ENCODE measurements around the gene PLEKHB2. TPM values are rescaled to one million over a fixed set of nuclear protein-coding genes. Genes with fewer than 3 reads are reported as not detected.

The PLEKHB2 gene
- total RNA-seq, 1 experiment from 2014 or later = 65.6 TPM

DNA sequence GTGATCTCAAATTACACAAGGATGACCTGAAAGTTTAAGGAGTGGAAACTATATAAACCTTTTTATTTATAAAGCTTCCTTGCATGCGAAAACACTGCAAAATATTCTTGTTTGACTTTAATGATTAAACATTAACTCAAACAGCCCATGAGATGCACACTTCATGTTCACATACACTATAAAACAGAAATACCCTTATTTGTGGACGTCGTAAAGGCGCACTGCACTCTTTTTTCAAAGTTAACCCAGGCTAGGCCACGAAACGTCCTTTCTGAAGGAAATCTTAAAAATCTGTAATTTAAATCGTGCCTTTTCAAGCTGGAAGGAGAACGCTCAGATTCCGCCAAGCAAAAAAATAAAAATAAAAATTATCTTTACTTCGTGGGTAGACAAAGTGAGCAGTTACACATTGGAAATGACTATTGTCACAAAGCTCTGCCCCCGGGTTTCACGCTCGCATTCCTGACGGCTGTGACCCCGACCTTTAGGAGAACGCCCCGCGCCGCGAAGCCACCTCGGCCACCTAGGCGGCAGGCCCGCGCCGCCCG lies 12.6 kb upstream of the PLEKHB2 start:
- Mint-ChIP-seq H3K36me3 (peaks cover 26% of the 10 kb centered on the region), H3K4me3 (peak overlapping the region; percentile 80), H3K9me3 (no peaks in the 10 kb centered on the region), H3K4me1 (peaks cover 7% of the 10 kb centered on the region), H3K27ac (peak overlapping the region; percentile 74), H3K27me3 (ENCODE audit: low read depth) (no peaks in the 10 kb centered on the region)
- TF ChIP-seq PRRX2 (CRISPR knock-in tag; IDR thresholded peaks at IDR 0.05) (no peak), JUN (CRISPR knock-in tag; IDR thresholded peaks at IDR 0.05) (no peak), SP1 (CRISPR knock-in tag; conservative IDR thresholded peaks at IDR 0.05) (no peak), NFATC4 (CRISPR knock-in tag; IDR thresholded peaks at IDR 0.05) (no peak)
- POLR2A ChIA-PET = interaction anchor here (1.8 to 2.6 kb wide), 2 partner anchors 11 kb away, joined by 6 to 15 read pairs; partner anchors contain the start of gene PLEKHB2
- no peak for DNase-seq (ENCODE audit: low spot score)
- CTCF ChIA-PET = interaction anchor here (1.8 kb wide), 1 partner anchor 51 kb away, joined by 4 read pairs; no protein-coding TSS in a partner anchor
- ATAC-seq = no peak

DNA sequence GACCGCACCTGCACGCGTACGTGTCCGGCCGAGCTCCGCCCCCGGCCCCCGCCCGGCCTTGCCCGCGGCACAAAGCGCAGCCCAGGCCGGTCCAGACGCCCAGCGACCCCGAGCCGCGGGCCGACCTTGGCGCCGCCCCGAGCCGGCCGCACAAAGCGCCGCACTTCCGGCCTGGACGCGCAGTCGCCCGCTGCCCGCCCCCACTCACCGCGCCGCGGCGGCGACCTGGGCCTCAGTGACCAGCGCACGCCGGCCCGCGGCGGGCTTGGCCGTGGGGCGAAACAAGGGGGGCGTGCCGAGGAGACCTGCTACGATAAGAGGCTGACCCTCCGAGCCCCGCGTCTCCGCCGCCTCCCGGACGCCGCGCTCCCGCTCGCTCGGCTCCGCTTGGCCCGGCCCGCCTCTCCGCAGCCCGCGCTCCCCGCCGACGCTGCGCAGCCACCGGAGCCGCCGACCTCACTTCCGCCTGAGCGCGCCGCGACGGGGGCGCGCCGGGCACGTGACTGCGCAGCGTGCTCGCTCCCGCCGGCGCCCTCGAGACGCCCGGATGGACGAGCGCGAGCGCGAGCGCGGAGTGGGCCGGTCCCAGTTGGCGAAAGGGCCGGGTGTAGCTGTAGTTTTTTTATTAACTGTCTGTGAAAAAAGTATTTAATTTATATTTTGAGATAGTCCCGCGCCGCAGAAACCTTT lies 12.0 kb upstream of the PLEKHB2 start, which contains the start of gene FAM168B:
FAM168B (minus strand) TSS at position 455 of the 690 bp plus-strand sequence. CDS start 10,814 bp downstream, outside the sequence.
- Mint-ChIP-seq H3K27me3 (ENCODE audit: low read depth) (no peaks in the 10 kb centered on the region), H3K9me3 (no peaks in the 10 kb centered on the region), H3K36me3 (peaks cover 20% of the 10 kb centered on the region), H3K4me1 (peaks cover 7% of the 10 kb centered on the region), H3K27ac (peak within 1 kb of the TSS; percentile 95), H3K4me3 (peak within 1 kb of the TSS; percentile 91)
- ChIA-PET CTCF (interaction anchor here (0.8 to 1.8 kb wide), 5 partner anchors 8 to 173 kb away, joined by 3 to 5 read pairs (median 4); partner anchors contain the start of gene PLEKHB2), POLR2A (interaction anchor here (0.6 to 2.6 kb wide), 8 partner anchors 9 to 249 kb away, joined by 3 to 15 read pairs (median 3); partner anchors contain the start of gene PLEKHB2)
- ATAC-seq = peak; percentile 90
- DNase-seq (ENCODE audit: low spot score) = peak; percentile 83
- TF ChIP-seq, protein P1, sequence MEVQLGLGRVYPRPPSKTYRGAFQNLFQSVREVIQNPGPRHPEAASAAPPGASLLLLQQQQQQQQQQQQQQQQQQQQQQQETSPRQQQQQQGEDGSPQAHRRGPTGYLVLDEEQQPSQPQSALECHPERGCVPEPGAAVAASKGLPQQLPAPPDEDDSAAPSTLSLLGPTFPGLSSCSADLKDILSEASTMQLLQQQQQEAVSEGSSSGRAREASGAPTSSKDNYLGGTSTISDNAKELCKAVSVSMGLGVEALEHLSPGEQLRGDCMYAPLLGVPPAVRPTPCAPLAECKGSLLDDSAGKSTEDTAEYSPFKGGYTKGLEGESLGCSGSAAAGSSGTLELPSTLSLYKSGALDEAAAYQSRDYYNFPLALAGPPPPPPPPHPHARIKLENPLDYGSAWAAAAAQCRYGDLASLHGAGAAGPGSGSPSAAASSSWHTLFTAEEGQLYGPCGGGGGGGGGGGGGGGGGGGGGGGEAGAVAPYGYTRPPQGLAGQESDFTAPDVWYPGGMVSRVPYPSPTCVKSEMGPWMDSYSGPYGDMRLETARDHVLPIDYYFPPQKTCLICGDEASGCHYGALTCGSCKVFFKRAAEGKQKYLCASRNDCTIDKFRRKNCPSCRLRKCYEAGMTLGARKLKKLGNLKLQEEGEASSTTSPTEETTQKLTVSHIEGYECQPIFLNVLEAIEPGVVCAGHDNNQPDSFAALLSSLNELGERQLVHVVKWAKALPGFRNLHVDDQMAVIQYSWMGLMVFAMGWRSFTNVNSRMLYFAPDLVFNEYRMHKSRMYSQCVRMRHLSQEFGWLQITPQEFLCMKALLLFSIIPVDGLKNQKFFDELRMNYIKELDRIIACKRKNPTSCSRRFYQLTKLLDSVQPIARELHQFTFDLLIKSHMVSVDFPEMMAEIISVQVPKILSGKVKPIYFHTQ (CRISPR knock-in tag; IDR thresholded peaks at IDR 0.05) = no peak
- TF ChIP-seq, protein P2, sequence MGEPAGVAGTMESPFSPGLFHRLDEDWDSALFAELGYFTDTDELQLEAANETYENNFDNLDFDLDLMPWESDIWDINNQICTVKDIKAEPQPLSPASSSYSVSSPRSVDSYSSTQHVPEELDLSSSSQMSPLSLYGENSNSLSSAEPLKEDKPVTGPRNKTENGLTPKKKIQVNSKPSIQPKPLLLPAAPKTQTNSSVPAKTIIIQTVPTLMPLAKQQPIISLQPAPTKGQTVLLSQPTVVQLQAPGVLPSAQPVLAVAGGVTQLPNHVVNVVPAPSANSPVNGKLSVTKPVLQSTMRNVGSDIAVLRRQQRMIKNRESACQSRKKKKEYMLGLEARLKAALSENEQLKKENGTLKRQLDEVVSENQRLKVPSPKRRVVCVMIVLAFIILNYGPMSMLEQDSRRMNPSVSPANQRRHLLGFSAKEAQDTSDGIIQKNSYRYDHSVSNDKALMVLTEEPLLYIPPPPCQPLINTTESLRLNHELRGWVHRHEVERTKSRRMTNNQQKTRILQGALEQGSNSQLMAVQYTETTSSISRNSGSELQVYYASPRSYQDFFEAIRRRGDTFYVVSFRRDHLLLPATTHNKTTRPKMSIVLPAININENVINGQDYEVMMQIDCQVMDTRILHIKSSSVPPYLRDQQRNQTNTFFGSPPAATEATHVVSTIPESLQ (CRISPR knock-in tag; IDR thresholded peaks at IDR 0.05) = no peak
- TF ChIP-seq ZNF423 (CRISPR knock-in tag; IDR thresholded peaks at IDR 0.05) (peak; percentile 23; the same call in 1 of the 2 replicates), SMAD4 (CRISPR knock-in tag; IDR thresholded peaks at IDR 0.05) (no peak), SOX15 (CRISPR knock-in tag; IDR thresholded peaks at IDR 0.05) (no peak), ZNF396 (CRISPR knock-in tag; IDR thresholded peaks at IDR 0.05; ENCODE audit: borderline replicate concordance) (no peak), FOXP1 (CRISPR knock-in tag; IDR thresholded peaks at IDR 0.05; ENCODE audit: borderline replicate concordance) (peak; percentile 93), GRHL2 (CRISPR knock-in tag; IDR thresholded peaks at IDR 0.05; ENCODE audit: insufficient replicate concordance, severe bottlenecking) (no peak), NR2C2 (CRISPR knock-in tag; IDR thresholded peaks at IDR 0.05) (no peak), JUN (CRISPR knock-in tag; IDR thresholded peaks at IDR 0.05) (0 out of 2 replicates have a peak, but pooled peaks have one; percentile 13), HMGA2 (CRISPR knock-in tag; IDR thresholded peaks at IDR 0.05) (no peak), NFE2L1 (CRISPR knock-in tag; IDR thresholded peaks at IDR 0.05) (no peak), ZNF232 (CRISPR knock-in tag; IDR thresholded peaks at IDR 0.05) (no peak), RORB (CRISPR knock-in tag; IDR thresholded peaks at IDR 0.05) (no peak), OVOL2 (CRISPR knock-in tag; IDR thresholded peaks at IDR 0.05; ENCODE audit: borderline replicate concordance) (no peak)
- TF ChIP-seq, protein P3, sequence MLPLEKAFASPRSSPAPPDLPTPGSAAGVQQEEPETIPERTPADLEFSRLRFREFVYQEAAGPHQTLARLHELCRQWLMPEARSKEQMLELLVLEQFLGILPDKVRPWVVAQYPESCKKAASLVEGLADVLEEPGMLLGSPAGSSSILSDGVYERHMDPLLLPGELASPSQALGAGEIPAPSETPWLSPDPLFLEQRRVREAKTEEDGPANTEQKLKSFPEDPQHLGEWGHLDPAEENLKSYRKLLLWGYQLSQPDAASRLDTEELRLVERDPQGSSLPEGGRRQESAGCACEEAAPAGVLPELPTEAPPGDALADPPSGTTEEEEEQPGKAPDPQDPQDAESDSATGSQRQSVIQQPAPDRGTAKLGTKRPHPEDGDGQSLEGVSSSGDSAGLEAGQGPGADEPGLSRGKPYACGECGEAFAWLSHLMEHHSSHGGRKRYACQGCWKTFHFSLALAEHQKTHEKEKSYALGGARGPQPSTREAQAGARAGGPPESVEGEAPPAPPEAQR (CRISPR knock-in tag; IDR thresholded peaks at IDR 0.05) = no peak
- TF ChIP-seq, protein P4, sequence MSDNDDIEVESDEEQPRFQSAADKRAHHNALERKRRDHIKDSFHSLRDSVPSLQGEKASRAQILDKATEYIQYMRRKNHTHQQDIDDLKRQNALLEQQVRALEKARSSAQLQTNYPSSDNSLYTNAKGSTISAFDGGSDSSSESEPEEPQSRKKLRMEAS (CRISPR knock-in tag; IDR thresholded peaks at IDR 0.05) = no peak; the same call in 1 of the 2 replicates
- TF ChIP-seq, protein P5, sequence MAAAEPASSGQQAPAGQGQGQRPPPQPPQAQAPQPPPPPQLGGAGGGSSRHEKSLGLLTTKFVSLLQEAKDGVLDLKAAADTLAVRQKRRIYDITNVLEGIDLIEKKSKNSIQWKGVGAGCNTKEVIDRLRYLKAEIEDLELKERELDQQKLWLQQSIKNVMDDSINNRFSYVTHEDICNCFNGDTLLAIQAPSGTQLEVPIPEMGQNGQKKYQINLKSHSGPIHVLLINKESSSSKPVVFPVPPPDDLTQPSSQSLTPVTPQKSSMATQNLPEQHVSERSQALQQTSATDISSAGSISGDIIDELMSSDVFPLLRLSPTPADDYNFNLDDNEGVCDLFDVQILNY (CRISPR knock-in tag; IDR thresholded peaks at IDR 0.05) = peak; percentile 86; the same call in 1 of the 2 replicates
- TF ChIP-seq, protein P6, sequence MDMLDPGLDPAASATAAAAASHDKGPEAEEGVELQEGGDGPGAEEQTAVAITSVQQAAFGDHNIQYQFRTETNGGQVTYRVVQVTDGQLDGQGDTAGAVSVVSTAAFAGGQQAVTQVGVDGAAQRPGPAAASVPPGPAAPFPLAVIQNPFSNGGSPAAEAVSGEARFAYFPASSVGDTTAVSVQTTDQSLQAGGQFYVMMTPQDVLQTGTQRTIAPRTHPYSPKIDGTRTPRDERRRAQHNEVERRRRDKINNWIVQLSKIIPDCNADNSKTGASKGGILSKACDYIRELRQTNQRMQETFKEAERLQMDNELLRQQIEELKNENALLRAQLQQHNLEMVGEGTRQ (CRISPR knock-in tag; IDR thresholded peaks at IDR 0.05) = peak; percentile 98
- TF ChIP-seq, protein P7, sequence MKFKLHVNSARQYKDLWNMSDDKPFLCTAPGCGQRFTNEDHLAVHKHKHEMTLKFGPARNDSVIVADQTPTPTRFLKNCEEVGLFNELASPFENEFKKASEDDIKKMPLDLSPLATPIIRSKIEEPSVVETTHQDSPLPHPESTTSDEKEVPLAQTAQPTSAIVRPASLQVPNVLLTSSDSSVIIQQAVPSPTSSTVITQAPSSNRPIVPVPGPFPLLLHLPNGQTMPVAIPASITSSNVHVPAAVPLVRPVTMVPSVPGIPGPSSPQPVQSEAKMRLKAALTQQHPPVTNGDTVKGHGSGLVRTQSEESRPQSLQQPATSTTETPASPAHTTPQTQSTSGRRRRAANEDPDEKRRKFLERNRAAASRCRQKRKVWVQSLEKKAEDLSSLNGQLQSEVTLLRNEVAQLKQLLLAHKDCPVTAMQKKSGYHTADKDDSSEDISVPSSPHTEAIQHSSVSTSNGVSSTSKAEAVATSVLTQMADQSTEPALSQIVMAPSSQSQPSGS (CRISPR knock-in tag; IDR thresholded peaks at IDR 0.05; ENCODE audit: borderline replicate concordance, low read depth) = no peak
